LNCAP (cell line): ENCODE measurements around the gene BIK.
A peak's percentile ranks its signal among the peaks of the same experiment; 100 is the strongest.

ENCODE experiments used
- CTCF ChIP-seq: fragments of 450-650 bp; IDR thresholded peaks from 2 replicates; pipeline ENCODE4 v1.5.1; 2017; ENCODE audit warnings: mild to moderate bottlenecking

The BIK gene

GRCh38 chr22:43081968-43082367 lies 28.6 kb upstream of the BIK start:
- TF ChIP-seq CTCF, result no peak

- TF ChIP-seq CTCF, result no peak
These were observed 24.6 kb upstream of the BIK start for GRCh38 chr22:43085658-43086606.

GRCh38 chr22:43088627-43088983 lies 21.9 kb upstream of the BIK start:
- no peak for TF ChIP-seq CTCF

GRCh38 chr22:43088984-43089717 lies 21.4 kb upstream of the BIK start, which contains the start of gene TTLL1:
TSS of gene TTLL1 (minus strand) at chr22:43089391. CDS start at chr22:43075586, 13,805 bp downstream.
- no peak for TF ChIP-seq CTCF

- TF ChIP-seq CTCF, result peak; percentile 51; the same call in 1 of the 2 replicates
These were observed 20.3 kb upstream of the BIK start for GRCh38 chr22:43090130-43090789.

GRCh38 chr22:43092085-43092484 lies 18.5 kb upstream of the BIK start:
- TF ChIP-seq CTCF, result no peak

GRCh38 chr22:43094085-43094484 lies 16.5 kb upstream of the BIK start:
- TF ChIP-seq CTCF, result no peak
